ENCODE results near the gene PPIH. TPM values are rescaled to one million over a fixed set of nuclear protein-coding genes. Genes with fewer than 3 reads are reported as not detected.
"Not testable (repeated sequence)": the region's sequence is repeated elsewhere in the genome, so short reads cannot be mapped to it uniquely, and the experiment has no call there.

Gene PPIH
- total RNA-seq, 1 donor from 2014 or later: 80.9 TPM

DNA sequence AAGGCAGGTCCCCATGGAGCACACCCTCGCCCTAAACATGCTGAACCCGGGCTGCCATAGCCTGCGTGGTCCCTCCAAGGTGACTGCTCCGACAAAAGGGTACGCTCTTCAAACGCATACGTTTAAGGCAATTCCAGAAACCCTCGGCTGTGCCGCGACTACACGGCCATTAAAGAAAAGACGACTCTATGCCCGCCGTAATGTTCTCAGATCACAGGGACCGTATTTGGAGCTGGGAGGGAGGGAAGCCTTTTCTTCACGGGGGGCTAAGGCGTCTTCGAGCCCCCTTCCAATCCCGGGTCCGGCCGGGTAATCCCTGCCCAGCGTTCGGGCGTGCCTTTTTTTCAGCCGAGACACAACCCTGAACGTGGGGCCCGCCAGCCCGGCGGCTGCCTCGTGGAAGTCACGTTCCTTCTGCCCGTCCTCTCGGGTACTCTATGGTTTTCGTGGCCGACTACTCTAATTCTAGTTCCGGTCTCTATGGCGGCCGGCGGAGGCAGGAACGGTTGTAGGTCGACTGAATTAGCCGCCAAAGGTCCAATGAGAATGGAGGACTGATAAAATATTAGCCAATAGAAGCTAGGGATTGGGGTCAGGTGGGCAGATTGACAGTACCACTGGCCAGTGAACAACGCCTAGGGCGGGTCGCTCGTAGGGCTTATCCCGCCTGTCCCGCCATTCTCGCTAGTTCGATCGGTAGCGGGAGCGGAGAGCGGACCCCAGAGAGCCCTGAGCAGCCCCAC is 23.7 kb downstream of the PPIH start, which contains the start of gene YBX1:
YBX1 (plus strand) TSS at position 678 of the 743 bp plus-strand sequence. CDS start 148 bp downstream, outside the sequence.
- intact Hi-C loops (cut with micrococcal nuclease): loop anchor here (1.0 to 10.0 kb wide), 14 partner anchors 24 to 675 kb away; partner anchors contain the start of genes C1orf50, CCDC30, CDC20 and CFAP57

DNA sequence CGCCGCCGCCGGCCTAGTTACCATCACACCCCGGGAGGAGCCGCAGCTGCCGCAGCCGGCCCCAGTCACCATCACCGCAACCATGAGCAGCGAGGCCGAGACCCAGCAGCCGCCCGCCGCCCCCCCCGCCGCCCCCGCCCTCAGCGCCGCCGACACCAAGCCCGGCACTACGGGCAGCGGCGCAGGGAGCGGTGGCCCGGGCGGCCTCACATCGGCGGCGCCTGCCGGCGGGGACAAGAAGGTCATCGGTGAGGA is 24.2 kb downstream of the PPIH start:
- intact Hi-C loops (cut with micrococcal nuclease): loop anchor here (1.0 to 10.0 kb wide), 14 partner anchors 24 to 675 kb away; partner anchors contain the start of genes C1orf50, CCDC30, CDC20 and CFAP57

DNA sequence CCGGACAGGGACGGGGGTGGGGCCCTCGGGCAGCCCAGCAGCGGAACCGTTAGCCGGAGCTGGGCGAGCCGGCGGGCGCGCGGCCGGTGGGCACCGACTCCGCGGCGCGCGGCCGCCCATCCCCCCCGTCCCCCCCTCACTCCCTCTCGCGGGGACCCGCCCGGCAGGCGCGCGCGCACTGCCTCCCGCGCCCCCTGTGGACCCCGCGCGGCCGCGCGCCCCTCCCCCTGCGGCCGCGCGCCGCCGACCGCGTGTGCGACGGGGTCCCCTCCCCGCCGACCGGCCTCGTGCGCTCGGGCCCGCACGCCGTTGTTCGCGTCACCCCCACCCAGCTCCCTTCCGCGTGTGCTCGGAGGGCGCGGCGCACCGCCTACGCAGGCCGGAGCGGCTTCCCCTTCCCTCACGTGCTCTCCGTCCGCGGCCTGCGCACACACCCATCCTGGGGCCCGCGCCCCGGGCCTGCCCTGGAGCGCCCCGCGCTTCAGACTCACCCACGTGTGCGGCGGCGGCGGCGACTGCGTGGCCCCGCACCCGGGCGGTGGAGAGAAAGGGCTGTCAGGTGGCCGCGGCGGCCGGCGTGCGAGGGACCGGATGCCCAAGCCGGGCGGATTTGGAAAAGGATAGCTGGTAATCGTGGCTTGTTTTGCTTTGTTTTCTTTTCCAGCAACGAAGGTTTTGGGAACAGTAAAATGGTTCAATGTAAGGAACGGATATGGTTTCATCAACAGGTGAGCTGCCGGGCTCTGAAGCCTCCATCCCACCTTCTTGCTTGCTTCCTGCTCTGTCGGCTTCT is 24.7 kb downstream of the PPIH start:
- intact Hi-C loops (cut with micrococcal nuclease): loop anchor here (1.0 to 10.0 kb wide), 15 partner anchors 8 to 674 kb away; partner anchors contain the start of genes C1orf50, CCDC30, CDC20 and CFAP57

DNA sequence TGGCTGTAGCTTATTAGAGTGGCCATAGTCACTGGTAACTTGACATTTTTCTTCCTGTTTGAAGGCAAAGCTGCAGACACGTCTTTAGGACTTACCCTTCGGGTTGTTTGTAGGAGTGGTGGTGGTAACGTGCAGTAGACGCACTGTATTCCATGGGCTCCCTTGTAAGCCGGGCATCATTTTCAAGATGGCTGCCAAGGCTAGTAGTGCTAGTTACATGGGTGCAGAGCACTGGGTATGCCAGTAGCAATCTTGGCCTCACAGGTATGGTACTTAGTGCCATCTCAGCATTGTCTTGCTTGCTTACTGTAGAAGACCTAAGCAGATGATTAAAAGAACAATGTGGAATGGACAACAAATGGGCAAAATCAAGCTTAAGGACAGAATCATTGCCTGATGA is 25.9 kb downstream of the PPIH start:
- intact Hi-C loops (cut with micrococcal nuclease): loop anchor here (5.0 to 10.0 kb wide), 3 partner anchors 238 to 673 kb away; partner anchors contain the start of gene CDC20

DNA sequence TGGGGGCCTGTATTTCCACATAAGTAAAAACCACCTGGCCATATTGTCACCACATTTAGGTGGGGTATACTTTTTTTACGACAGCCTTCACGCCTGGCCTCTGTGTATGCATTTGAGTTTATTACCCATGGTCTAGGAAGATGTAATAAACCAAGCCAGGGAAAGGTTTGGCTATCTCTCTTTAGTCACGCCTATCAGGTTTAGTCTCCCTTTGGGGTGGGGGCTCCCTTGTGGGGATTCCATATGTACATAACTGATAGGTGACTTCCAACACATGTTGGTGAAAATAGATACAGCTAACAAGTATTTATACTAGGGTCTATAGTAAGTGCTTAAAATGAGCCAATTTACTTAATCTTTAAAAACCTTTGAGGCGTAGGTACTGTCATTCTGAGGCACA is 28.2 kb downstream of the PPIH start:
- intact Hi-C loops (cut with micrococcal nuclease): loop anchor here (10.0 kb wide), 1 partner anchor 652 kb away; no protein-coding TSS in a partner anchor

DNA sequence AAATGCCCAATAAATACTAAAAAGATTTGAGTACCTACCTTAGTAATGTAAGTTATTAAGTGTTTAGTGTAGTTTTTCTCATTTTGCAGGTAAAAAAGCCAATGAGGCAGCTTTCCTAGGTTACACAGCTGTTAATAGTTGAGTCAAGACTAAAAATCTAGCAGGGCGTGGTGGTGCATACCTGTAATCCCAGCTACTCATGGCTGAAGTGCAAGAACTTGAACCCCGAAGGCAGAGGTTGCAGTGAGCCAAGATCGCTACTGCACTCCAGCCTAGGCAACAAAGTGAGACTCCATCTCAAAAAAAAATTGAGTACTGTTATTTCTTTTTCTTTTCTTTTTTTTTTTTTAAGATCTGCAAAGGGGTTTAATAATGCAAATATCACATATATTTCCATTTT is 31.7 kb downstream of the PPIH start:
- intact Hi-C loops (cut with micrococcal nuclease): loop anchor here (1.0 to 10.0 kb wide), 2 partner anchors 112 to 655 kb away; no protein-coding TSS in a partner anchor

DNA sequence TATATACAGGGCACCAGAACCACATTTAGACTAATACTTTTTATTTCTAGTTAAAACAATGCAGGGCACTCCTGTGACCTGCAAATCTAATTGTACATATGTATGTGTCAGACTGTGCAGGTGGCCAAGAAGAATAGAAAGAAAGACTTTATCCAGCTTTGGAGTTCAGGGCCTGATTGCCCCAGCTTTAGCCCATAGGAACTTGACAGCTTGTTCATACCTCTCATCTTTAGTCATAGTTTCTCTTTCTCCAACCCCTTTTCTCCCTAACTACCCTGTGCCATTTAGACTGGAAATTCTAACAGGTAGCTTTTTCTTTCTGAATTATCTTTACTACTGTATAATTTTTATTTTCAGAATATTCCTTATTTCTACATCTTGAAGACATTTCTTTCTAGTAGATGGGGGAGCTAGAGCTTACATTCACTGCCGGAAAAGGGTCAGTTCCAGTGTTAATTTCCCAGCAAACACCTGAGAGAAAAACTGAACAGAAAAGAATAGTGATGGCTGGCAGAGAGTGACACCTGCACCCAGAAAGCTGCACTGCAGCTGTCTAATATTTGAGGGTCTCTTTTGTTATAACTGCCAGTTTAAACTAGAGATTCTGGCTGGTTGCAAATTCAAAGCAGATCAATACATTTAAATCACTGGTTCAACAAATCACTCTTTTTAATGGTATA is 32.4 kb downstream of the PPIH start:
- intact Hi-C loops (cut with micrococcal nuclease): loop anchor here (1.0 kb wide), 2 partner anchors 7 to 112 kb away; no protein-coding TSS in a partner anchor

DNA sequence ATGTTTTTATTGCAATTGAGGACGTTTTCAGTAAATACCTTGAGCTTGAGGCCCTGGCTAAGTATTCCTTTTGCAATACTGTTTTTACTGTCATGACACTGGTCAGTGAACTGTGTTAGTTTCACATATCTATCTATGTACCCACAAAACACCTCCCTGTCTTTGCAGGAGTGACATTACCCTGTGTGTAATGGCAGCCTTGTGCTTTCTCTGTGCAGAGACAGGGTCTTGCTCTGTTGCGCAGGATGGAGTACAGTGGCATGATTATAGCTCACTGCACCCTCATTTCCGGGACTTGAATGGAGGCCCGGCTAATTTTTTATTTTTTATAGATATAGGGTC is 32.9 kb downstream of the PPIH start:
- intact Hi-C loops (cut with micrococcal nuclease): loop anchor here (1.0 kb wide), 1 partner anchor 8 kb away; no protein-coding TSS in a partner anchor

DNA sequence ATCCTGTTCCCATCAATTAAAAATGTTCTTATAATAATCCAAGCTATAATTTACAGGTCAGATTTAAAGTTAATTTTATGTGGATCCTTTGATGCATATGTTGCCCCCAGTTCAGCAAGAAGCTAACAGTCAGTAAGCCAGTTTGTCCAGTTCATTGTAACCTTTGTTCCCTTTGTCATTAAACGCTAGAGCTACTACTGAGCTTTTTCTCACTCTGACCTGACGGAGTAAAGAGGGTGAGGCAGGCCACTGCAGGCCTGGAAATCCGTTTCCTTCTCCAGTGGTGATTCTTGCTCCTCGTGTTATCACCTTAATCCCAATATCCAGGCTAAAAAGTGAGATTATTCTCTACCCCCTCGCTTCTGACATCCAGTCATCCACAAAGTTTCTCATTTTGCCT is 34.2 kb downstream of the PPIH start:
- intact Hi-C loops (cut with micrococcal nuclease): no loop called here

DNA sequence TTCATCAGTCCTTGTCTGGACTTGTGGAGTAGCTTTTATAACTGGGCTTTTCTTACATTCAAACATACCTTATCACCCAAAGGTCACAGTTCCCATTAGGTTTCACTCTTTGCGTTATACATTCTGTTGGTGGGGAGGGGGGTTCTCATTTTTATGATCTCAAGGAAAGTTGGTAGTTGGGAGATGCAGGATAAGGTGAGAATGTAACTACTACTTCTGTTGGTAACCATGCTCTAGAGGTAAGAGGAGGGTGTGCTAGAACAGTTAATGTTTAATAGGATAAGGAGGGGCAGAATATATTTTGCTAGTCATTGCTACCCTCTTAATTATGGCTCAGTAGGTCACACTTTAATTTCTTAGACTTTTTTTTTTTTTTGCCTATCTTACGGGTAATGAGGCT is 34.7 kb downstream of the PPIH start:
- intact Hi-C loops (cut with micrococcal nuclease): no loop called here

DNA sequence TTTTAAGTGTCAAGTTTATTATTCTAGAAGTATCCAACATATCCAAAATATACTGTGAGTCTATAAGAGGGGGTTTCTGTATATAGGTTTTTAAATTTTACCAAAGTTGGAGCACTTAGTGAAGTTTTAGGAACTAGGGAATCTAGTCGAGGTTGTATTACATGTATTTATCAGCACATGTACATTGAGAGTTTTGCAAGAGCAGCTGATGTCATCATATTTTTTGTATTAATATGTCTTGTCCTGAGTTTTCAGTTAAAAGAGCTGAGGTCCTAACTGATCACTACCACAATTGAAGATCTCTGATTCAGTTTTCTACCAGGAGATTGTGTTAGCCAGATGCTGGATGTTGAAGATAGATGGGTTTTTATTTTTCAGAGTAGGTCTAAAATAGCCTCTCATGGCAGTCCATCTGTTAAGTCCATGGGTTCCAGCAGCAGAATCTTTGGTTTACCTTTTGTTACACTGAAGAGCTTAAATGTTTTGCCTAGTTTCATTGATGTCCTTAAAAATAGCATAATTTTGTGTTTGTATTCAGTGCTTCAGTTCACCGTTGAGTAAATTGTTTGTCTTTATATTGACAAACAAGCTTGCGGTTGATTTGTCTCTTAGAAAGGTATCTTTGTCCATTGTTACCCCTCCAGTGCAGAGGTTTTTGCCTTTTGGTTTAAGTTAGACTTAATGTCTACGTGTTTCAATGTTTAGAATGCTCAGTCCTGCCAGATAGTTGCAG is 40.0 kb downstream of the PPIH start:
- intact Hi-C loops (cut with micrococcal nuclease): no loop called here

DNA sequence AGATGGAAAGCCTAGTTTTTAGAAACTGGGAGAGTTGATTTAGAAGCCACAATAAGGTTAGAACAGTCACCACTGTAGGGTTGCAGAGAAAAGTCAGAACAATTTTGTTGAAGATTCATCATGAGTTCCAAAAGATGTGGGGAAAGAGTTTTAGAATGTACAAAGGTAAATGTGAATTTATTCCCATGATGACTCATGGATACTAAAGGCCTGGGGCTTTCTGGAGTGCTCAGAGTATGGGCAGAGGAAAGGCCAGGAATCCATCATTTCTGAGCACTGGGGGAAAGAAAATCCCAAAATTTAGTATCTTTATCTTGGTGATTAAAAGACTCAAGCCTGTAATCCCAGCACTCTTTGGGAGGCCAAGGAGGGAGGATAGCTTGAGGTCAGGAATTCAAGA is 41.8 kb downstream of the PPIH start:
- intact Hi-C loops (cut with micrococcal nuclease): no loop called here

DNA sequence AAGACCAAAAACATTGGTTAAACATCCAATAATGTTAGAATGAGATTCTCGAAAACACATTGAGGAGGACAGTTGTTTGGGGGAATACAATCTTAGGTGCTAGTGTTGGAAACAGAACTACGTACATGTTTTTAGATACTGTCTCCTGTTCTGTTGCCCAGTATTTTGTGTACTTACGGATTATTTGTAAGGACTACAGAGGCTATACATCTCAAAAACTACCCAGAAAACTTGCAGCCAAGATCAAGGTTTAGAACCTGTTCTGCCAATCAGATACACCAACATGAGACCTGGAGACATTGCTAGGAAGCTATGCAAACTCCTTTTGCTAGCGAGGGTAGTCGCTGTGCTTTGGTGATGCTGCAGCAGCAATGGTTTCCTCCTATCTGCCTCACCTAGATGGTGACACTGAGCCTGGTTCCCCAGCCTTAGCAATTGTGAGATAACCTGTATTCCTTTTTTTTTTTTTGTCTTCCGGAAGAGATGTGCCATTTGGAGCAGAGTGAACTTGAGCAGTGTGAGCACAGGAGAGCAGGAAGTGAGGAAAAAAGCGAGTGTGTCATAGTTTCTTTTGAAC is 45.8 kb downstream of the PPIH start:
- intact Hi-C loops (cut with micrococcal nuclease): no loop called here

DNA sequence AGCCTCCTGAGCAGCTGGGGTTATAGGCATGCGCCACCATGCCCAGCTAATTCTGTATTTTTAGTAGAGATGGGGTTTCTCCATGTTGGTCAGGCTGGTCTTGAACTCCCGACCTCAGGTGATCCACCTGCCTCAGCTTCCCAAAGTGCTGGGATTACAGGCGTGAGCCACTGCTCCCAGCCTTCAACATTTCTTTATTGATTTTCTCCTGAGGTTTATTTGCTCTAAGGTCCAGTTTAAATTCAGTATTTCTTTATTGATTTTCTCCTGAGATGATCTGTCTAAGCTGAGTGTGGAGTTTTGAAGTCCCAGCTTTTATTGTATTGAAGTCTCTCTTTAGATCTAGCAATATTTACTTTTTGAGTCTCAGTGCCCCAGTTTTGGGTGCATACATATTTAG is 54.6 kb downstream of the PPIH start:
- intact Hi-C loops (cut with micrococcal nuclease): not testable (repeated sequence)

DNA sequence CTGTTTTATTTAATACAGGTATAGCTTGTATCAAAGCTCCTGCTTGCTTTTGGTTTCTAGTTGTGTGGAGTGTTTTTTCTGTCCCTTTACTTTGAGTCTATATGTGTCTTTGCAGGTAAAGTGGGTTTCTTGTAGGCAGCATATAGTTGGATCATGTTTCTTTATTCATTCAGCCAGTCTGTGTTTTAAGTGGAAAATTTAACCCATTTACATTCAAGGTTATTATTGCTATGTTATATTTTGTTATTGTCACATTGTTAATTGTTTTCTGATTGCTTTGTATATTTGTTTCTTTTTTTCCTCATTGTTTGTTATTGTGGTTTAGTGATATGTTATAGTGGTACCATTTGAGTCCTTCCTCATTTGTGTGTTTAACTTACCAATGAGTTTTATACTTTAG is 55.1 kb downstream of the PPIH start:
- intact Hi-C loops (cut with micrococcal nuclease): no loop called here

DNA sequence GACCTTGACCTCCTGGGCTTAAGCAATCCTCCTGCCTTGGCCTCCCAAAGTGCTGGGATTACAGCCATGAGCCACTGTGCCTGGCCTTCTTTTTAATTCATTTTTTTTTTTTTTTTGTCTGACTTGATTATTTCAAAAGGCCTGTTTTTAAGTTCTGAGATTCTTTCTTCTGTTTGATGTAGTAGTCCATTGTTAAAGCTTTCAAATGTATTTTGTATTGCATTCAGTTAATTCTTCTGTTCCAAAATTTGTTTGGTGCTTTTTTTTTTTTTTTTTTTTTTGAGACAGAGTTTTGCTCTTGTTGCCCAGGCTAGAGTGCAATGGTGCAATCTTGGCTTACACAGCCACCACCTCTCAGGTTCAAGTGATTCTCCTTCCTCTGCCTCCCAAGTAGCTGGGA is 56.2 kb downstream of the PPIH start:
- intact Hi-C loops (cut with micrococcal nuclease): not testable (repeated sequence)

DNA sequence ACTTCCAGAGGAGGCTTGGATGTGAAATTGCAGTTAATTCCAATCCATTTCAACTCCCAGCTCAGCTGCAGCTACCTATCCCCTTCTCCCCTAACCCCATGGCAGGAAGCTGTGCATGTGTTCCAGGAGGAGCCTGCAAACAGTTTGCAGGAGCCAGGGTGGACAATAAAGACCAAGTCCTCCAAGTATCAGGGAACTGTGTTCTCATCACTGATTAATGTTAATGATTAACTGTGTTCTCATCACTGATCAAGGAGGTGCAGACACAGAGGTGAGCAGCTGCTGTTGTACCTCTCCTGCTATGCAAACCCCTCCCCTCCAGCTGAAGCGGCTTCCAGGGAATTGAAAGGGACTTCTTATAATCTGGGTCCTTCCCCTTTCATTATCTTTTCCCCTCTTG is 62.6 kb downstream of the PPIH start:
- intact Hi-C loops (cut with micrococcal nuclease): no loop called here

DNA sequence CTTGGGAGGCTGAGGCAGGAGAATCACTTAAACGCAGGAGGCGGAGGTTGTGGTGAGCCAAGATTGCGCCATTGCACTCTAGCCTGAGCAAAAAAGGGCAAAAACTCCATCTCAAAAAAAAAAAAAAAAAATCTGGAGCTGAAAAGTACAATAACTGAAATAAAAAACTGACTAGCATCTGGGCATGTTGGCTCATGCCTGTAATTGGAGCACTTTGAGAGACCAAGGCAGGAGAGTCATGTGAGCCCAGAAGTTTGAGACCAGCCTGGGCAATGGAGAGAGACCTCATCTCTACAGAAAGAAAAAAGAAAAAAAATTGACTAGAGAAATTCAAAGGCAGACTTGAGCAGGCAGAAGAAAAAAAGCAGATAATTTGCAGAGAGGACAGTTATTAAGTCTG is 63.7 kb downstream of the PPIH start:
- intact Hi-C loops (cut with micrococcal nuclease): no loop called here

DNA sequence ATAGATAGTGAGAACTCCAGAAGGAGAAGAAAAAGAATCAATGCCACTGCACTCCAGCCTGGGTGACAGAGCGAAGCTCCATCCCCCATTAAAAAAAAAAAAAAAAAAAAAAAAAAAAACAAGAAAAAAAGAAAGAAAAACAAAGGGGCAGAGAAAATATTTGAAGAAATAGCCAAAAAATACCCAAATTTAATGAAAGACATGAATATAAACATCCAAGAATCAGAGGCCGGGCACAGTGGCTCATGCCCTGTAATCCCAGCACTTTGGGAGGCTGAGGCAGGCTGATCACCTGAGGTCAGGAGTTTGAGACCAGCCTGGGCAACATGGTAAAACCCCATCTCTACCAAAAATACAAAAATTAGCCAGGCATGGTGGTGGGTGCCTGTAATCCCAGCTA is 64.2 kb downstream of the PPIH start:
- intact Hi-C loops (cut with micrococcal nuclease): not testable (repeated sequence)

DNA sequence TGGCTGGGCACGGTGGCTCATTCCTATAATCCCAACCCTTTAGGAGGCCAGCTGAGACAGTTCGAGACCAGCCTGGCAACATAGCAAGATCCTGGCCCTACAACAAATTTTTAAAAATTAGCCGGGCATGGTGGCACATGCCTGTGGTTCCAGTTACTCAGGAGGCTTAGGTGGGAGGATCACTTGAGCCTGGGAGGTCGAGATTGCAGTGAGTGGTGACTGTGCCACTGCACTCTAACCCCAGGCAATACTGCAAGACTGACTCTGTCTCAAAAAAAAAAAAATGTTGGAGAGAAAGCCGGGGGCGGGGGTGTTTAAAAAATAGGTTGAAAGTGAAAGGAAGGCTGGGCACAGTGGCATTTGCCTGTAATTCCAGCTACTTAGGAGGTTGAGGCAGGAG is 65.3 kb downstream of the PPIH start:
- intact Hi-C loops (cut with micrococcal nuclease): no loop called here

DNA sequence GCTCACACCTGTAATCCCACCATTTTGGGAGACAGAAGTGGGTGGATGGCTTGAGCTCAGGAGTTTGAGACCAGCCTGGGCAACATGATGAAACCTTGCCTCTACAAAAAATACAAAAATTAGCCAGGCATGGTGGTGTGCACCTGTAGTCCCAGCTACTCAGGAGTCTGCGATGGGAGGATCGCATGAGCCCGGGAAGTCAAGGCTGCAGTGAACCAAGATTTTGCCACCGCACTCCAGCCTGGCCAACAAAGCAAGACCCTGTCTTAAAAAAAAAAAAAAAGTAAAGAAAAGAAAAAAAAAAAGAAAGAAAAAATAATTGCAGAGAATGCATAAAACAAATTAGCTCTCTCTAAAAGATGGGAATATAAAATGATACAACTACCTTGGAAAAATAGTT is 67.6 kb downstream of the PPIH start:
- intact Hi-C loops (cut with micrococcal nuclease): not testable (repeated sequence)
